COLO829 (cell line): ENCODE data around the gene PAIP2.

ENCODE experiments used
- DNase-seq: peaks from one replicate; pipeline ENCODE4 v3.0.0; 2012; ENCODE audit warnings: low spot score

Gene PAIP2

DNA sequence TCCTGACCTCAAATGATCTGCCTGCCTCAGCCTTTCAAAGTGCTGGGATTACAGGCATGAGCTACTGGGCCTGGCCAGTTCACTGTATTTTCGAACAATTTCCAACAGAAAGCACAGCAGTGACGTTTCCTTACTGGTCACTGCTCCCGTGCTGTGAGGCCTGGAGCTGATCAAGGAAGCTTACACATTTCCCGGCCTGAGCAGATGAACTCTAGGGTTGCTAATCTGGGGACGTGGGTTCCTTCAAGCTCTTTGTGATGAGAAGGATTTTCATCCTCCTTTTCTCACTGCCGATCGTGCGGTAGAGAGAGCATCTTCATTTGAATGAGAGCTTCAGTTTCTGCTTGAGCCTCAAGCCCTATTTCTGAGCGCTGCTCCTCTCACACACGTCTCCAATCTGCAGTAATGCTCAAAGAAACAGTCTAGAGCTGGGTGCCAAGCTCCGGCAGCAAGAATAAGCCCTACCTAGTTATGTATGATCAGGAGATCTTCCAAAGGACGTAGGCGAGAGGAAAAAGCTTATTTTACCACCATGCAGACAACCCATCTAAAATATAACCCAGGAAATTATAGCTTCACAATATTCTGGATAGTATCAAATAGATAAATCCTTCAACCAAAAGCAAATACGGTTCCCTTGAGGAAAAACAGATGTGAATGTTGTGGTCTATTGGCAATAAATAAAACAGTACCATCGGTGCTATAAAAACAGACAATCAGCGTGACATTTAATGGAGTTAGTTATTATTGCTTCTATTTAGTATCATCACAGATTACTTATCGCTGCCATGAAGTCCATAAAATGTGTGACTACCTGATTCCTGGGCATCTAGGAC lies 69.6 kb downstream of the PAIP2 start:
- no peak for DNase-seq

DNA sequence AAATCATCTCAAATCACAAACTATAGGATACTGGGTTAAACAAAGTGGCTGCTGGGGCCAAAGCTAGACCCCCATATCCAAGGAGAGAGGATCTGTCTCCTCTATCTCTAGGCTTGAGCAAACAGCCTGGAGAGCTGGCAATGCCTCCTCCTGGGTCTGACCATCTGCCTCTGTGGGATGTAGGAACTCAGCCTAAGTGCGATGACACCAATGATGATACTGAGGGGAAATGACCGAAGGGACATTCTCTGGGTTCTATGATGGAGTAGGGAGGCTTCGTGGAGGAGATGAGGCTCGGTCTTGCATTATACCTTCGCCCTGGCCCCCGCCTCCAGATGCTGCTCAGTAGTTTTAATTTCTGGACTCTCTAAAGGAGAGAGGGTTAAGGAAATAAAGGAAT lies 71.5 kb downstream of the PAIP2 start:
- no peak for DNase-seq

DNA sequence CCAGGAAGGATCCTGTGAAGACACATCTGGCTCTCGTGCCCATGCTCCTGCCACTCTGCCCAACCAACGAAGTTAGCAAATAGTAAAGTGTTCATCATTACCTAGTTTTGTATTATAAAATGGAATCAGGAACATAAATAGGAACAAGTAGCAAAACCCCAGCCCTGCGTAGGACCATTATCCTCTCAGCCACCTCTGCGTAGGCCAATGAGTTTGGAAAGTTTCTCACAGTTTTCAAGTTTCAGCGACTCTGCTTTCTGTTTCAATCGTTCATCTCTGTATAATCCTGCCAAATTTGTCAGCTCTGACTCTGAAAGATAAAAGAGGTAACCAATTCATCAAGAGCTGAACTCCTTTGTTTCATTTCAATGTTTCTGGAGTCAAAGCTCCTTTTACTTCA lies 72.3 kb downstream of the PAIP2 start:
- no peak for DNase-seq

- DNase-seq: peak; percentile 41
These were observed 73.0 kb downstream of the PAIP2 start for GRCh38 chr5:139414581-139415130.

DNA sequence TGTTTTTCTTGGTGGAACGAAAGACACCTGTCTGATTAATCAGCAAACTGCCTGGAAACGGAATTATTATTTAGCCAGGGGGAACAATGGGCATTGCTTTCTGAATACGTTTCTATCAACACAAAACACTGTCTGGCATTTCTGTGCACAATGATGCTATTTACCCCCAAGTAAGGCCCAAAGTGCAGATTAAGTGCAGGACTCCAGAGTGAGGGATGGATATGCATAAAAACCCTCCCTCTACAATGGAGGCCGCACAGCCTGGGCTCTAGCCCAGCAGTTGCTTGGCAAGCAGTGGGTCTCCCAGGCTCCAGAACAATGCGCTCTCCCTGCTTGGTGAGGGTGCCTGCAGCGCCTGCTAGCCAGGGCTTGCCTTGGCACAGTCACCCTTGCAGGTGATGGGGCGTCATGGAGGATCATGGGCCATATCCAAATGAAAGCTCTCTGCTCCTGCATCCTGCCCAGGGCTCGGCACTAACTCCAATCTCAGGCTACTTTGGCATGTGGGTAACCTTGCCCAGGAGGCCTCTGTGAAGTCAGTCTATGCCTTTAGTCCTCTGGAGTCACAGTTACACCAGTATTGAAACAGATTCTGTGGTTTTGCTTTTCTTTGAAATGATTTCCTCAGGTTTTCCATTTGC lies 73.7 kb downstream of the PAIP2 start:
- DNase-seq: no peak

DNA sequence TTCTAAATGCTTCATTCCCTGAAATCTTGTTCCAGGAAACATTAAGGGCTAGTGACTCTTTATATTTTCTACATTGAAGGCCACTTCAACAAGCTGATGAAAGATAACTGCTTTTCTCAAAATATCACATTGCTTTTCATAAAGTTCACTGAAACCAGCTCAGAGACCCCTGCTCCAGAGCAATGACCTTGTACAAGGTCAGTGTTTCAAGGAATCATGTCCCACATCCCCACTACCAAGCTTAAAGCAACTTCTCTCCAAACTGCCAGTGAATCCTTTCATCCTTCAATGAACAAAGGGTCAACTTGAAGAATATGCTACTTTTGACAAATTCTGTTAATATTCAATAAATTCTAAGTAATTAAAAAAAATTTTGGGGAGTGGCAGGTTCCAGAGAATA lies 74.2 kb downstream of the PAIP2 start:
- DNase-seq: no peak

DNA sequence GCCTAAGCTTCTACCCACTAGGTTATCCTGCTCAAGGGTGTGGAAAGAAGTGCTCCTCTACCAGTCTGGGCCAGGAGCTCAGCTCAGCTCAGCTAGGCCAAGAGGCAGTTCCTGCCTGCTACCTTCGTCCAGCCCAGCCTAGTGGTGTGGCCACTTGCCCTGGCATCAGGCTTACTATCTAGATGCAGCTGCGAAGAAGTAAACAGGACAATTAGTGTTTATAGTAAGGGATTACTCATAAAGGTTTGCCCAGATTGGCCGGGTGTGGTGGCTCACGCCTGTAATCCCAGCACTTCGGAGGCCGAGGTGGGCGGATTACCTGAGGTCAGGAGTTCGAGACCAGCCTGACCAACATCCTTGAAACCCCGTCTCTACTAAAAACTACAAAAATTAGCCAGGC lies 75.0 kb downstream of the PAIP2 start:
- DNase-seq: no peak

DNA sequence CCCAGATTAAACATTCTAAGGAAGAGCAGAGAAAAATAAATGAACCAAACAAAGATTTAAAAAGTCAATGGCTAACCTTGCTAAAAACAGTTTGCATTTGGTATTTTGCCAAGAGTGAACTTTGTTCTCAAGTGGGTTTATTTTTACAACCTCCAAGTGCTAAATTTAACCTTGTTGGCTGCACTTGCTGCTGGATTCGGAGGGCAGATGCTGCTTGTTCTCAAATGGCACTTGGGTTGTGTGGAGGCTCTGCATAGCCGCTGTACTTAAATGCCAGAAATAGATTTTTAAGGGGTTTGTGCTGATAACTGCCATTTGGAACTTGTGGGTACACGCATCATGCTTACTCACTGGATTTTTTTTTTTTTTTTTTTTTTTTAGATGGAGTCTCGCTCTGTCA lies 75.6 kb downstream of the PAIP2 start:
- DNase-seq: no peak

DNA sequence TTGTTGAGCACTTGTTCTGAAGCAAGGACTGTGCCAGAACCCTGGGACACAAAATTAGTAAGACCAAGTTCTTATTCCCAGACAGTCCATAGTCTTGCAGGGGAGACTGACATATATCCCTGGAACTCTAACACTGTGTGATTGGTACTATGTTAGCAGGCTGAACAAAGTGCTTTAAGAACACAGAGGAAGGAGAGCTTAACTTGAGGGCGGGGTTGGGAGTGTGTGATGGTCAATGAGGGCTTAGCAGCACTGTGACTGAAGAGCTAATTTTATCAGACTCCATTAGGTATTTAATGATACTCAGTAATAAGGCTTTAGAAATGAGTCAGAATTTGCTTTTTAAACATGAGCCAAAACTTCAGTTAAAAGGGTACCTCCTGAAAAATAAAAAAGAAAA lies 77.1 kb downstream of the PAIP2 start:
- DNase-seq: no peak
